Stimulated activated naive CD4-positive, alpha-beta T cell treated with Interleukin-2 at 50 U/mL for 16 hours (primary cell): ENCODE data around the gene WWOX.
A peak's percentile ranks its signal among the peaks of the same experiment; 100 is the strongest.
"Not testable (repeated sequence)": the region's sequence is repeated elsewhere in the genome, so short reads cannot be mapped to it uniquely, and the experiment has no call there.

ENCODE experiments used
- DNase-seq: peaks from one replicate; lab custom pipeline; 2025; lab: John Stamatoyannopoulos, UW

Gene WWOX

DNA sequence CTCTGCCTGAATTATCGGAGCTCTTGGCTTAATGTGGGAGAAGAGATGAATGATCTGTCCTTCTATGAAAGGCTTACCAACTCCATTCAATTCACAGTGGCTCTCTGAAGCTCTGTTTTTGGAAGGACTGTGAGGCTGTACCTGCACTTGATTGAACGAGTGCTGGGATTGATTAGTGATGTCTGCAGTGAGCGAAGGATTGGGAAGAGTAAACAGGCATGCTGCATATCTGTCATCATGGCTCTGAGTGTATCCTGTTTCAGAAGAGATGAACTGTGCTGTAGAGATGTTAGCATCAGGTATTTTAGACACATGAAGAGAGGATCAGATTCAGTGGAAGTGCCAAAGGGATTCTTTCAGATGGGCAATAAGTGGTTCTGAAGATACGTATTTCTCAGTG lies 937.1 kb downstream of the WWOX start:
- DNase-seq = no peak

DNA sequence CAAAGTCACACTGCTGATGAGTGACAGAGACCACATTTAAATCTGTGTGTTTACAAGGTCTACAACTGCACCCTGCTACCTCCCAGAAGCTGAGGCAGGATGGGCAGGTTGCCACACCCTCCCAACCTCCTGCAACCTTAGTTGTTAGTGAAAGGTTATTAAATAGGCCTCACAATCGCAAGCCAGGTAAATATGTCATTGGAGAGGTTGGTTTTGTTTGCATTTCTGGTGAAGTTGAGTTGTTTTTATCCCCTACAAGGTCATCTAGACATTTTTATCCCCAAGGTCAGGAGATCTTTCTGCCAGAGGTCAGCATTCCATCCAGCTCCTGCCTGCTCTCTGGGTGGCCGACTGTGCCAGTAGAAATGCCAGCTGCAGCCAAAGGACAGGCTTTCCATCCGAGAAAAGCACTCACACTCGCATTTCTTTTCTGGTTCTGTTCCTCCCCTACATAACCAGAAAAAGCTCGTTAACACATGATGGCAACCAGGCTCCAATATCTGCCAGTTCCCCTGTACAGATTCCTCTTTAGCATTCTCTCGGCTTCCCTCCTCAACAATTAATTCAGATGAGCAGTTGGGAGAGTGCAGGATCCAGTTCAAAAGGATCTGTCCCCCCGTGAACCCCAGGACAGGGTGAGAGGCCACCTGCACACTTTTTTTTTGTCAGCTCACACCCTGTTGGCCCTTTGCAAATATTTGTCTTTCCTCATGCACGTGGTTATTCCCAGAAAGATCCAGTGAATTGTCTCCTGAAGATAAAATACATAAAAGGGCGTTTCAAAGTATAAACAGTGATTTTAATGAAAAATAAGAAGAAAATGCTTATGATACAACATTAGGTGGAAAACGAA lies 938.3 kb downstream of the WWOX start:
- no peak for DNase-seq

DNA sequence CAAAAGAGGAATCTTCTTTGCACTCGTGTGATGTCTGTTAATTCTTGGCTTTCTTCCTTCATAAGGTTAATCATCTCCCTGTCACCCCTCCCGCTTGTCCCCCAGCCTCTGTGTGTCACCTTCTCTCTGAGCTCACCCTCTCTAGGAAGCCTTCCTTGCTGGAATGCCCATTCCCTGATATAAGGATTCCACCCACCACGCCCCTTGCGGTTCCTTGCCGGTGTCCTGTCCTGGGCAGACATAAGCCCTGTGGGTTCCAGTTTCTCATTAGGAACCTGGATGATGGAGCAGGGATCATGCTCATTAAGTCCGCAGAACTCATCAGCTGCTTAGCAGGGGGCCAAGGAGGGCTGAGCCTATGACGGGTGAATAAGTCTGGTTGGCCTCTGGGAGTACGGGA lies 941.8 kb downstream of the WWOX start:
- no peak for DNase-seq

DNA sequence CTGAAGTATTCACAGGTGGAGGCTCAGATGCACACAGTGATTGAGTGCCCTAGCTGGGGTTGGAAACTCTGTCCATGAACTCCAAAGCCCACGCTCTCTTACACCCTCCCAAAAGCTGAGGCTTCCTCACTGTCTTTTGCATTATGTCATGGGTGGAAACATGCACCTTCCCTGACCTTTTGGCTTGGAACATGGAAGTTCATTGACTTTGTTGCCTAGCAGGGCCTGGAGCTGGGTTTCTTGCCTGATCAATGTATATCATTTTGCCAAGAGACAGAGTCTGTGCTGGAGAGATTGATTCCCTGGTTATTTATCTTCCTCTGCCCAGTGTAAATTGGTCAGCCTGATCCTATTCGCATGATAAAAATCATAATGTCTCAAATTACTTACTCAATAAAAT lies 942.7 kb downstream of the WWOX start:
- DNase-seq = no peak

DNA sequence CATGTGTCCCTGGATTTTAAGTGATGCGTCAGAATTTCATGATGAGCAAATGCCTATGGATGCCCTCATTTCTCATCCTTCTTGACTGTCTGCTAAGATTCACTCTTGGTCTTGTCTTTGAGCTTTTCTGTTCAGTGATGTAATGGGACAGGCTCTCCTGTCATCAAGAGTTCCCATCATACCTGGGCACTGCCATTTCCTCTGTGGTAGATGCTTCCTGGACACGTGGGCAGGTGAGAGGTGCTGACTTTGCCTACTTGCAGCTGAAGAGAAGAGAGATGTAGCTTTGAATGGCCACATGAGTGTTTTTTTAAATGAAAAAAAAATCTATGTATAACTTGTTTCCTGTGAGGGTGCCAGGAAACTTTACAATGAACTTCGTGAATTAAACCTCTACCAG lies 943.4 kb downstream of the WWOX start:
- peak; percentile 41 for DNase-seq

DNA sequence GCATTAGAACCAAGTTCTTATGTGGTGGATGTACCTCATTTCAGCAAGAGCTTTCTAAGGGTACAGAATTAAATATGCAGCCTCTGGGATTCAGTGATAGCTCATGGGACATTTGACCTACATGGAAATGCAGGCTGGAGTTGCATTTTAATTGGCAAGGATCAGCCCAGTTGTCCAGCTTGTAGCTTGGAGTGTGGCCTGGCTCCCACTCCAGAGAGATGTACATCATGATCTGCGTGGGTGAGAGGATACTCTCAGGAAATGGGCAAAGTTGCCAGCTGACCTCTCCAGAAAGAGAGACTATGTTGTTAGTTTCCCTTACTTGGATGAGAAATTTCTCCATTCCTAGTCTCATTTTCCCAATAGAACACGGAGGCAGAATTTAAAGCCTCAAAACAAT lies 945.7 kb downstream of the WWOX start:
- DNase-seq = no peak

DNA sequence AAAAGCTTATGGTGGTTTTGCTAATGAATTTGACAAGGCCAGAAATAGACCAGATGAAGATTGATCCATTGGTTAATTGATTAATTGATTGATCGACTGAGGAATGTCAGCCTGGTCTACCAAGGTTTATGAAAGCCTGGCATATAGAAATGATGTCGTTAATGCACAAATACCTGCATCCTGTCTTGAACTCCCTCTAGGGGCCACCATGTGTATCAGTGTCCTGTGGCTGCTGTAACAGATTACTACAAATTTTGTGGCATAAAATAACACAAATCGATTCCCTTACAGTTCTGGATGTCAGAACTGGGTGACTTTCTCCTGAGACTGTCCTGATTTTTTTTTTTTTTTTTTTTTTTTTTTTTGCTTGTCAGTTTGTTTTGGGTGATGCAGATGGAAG lies 947.9 kb downstream of the WWOX start:
- DNase-seq = no peak

DNA sequence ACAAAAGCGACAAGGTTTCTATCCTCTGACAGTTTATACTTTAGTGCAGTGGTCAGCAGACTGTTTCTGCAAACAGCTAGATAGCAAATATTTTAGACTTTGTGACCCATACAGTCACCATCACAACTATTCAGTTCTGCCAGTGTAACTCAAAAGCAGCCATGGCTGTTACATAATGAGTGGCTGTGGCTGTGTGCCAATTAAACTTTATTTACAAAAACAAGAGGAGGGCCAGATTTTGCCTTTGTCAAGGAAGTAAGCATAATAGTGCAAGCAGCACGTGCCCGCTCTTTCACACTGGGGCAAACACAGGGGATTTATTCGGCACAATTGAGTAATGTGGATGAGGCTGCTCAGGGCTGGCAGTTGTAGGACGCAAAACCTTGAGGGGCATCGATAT lies 949.6 kb downstream of the WWOX start:
- DNase-seq = no peak

DNA sequence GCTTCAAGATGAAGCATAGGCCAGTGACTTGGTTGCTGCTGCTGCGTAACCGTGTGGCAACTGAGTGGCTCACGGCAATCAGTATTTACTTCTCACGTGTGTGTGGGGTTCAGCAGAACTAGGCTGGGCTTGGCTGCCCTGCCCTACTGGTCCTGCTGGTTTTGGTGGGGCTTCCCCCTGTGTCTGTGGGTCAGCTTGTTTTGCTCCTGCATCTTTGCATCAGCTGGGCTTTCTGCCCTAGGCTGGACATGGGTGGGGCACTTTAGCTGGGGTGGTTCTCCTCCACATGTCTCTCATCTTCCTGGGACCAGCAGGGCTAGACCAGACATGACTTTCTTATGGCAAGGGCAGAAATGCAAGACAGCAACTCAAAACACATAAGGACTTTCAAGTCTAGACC lies 950.6 kb downstream of the WWOX start:
- no peak for DNase-seq

DNA sequence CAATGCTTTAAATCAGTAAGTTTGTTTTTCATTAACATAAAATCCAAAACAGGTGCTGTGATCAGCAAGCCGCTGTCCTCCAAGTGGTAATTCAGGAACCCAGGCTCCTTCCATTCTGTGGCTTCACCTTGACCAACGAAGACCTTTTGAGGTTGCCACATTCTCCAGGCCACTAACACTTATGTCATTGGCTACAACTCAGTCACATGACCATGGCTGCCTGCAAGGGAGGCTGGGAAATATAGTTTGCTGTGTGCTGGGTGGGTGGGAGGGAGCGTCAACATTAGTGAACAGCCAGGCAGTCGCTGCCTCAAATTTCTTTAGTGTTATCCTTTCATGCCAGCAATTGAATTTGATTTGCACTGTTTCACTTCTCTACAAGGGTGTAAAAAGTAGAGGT lies 951.9 kb downstream of the WWOX start:
- DNase-seq = no peak

DNA sequence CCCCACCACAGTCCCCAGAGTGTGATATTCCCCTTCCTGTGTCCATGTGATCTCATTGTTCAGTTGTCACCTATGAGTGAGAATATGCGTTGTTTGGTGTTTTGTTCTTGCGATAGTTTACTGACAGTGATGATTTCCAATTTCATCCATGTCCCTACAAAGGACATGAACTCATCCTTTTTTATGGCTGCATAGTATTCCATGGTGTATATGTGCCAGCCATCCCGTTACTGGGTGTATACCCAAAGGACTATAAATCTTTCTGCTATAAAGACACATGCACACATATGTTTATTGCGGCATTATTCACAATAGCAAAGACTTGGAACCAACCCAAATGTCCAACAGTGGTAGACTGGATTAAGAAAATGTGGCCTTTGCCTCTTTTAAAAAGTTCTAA lies 952.7 kb downstream of the WWOX start:
- not testable (repeated sequence) for DNase-seq

DNA sequence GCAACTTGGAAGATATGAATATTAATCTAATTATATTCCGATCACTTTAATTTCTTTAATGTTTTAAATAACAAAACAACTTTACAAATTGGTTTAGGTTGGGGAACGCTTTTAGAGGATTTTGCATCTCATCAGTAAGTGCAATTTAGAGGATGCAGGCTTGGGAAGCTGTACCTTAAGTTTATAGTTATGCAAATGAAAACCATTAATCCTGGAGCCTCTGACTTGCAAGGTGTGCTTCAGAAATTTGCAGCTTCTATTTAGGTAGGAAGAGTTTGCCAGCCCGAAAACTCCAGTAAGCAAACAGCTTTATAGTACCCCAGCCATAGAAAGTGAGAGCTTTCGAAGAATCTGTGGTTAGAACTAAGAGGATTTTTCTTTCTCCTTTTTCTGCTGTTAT lies 954.1 kb downstream of the WWOX start:
- DNase-seq = no peak

DNA sequence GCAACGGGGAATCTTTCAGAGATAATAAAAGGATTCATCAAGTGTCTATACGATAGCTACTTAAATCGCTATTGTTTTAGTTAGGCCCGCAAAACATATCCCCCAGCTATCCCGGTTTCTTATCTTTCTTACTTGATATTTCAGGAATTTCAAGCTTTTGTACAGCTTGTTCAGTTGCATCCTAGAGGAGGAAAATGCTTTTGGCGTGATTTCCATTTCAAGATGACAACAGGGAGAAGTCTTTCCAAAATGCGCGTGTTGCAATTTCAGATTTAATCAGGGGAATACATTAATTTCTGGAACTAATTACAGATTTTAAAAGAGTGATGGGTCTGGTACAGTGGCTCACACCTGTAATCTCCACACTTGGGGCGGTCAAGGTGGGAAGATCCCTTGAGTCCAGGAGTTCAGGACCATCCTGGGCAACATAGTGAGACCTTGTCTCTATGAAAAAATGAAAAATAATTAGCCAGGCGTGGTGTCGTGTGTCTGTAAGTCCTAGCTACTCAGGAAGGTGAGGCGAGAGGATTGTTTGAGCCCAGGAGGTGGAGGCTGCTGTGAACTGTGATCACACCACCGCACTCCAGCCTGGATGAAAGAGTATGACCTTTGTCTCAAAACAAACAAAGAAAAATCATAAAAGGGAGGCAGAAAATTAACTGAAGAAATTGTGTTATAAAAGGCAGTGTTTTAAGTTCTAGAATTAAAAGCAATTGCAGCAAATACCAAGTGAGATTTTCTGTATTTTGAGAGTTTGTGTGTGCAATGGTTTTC lies 954.9 kb downstream of the WWOX start:
- DNase-seq = no peak

DNA sequence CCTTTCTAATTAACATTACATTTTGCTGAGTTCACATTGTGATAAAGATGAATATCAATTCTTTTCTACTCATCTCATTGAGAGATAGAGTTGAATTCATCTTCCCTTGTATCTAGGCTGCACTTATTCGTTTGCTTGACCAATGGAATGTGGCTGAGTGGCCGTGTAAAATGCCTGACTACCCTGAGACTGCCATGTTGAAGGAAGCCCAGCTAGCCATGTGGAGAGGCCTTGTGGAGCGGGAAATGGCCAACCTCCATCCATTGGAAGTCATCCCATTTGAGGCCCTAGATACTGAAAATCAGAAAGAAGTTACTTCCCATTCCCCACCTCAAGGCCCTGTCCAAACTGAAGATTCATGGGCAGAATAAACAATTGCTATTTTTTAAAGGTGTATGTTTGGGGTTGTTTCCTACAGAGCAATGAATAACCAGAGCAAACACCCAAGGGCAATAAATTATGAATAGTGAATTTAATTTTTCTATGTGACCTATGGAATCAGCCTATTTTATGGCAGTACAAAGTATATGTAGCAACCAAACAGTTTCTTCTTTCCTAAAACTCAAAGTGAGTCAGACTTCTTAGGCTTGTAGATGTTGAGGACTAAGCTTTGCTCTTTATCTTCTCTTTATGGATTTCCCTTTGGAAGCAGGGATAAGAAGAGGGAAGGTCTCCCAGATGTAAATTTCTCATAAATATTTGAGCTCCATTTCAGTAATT lies 956.0 kb downstream of the WWOX start:
- no peak for DNase-seq

DNA sequence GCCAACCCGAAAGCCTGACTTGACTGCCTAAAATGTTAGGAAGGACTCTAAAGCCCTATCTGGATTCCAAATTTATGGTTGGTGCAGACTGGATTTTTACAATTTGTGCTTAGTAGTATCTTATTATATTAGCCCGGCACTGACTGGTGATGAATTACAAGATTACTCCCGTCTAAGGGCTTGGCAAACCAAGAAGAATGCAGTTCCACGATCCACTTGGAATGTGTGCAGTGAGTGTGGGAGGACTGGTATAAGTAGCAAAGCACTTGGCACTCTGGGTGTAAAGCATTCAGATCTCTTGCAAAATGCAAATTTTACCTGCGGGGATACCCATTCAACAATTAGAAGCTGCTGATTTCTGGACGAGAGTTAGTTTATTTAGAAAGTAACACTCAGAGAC lies 961.7 kb downstream of the WWOX start:
- DNase-seq = no peak

DNA sequence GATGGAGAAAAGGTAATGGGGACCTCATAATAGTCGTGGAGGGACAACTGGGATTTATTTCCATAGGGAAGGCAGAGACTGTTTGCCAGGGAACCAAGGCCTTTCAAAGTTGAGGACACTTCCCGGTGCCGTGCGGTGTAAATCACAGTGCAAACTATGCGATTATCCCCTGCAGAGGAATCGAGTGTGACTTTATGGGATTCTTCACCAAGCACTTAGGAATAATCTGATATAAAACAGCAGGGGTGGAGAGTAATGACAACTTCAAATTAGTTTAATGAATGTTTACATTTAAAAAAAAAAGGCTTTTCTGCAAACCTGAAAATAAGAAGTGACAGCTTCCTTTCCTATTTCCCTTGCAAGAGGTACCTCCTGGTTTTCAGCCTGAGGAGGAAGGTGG lies 962.9 kb downstream of the WWOX start:
- DNase-seq = no peak

DNA sequence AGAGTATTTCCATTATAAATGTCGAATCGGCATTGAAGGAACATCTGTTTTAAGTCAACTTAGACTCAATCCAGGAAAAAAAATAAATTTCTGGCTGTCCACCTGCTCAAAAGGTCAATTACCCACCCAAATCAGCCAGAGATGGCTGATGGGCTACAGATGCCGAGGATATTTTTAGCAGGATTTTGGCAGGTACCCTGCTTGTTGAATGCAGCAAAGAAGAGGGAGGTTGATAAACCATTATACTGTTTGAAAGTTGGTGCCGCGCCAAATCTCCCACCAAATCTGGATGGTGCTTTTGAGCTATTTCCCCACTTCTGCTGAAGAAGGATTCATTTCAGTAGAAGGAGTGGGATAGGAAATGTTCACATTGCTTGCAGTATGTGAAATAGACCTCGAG lies 963.4 kb downstream of the WWOX start:
- DNase-seq = no peak

DNA sequence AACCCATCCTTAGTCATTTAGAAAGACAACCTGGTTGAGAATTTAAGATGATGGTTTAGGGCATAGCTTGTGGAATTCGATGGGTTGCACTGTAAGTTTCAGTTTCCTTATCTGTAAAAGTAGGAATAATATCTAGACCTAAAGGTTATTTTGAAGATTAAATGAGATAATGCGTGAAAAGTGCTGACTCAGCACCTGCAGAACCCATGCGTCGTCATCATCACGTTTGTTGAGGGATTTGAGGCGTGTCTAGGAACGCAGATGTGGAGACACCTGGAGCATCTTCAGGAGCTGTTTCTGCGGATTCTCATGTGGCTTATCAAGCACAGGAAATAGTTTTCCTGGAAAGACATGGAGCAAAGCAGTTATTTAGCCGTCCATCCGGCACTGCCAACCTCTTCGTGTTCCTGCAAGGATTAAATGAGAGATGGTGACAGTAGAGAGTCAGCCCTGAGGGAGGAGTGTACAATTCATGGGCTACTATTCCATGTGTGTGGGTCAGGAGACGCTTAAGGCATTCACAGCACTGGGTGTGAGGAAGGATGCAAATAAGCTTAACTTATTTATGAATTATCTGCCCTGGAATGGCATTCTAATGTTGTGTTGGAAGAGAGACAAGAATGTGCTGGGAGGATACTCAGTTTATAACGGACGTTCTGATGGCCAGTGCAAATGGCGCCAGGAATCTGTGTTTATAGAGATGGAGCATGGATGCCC lies 965.0 kb downstream of the WWOX start:
- no peak for DNase-seq

DNA sequence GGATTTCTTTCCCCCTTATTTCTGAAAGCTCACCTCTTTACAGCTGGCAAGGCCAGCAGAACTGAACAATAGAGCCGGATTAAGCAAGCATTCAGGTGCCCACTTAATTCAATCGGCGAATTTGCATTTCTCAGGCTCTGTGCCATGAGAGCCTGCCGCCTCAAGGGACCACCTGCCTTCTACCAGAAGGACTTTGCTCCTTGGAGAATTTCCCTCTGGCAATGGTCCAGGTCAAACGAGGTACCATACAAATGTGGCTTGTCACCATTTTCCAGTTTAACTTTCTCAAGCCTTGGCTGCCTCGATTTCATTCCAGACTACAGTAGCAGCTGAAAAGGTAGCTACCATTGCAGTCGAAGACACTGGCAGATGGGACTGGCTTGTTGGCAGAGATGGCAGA lies 967.1 kb downstream of the WWOX start:
- no peak for DNase-seq

DNA sequence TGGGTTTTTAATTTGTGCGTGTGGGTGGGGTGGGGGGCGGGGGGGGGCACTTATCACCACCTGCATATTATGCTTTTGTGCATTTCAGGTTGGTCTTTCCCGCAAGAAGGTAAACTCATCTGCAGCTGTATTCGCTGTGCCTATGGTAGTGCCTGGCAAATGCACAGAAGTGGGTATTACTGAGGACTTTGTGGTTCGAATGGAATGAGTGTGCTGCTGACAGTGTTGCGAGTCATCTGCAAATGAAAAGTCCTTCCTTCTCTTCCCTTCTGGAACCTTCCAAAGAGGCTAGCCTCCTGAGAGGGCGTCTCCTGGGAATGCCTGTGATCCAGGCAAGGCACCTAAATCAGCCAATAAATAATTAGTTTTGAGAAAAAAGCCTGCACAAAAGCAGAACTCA lies 968.1 kb downstream of the WWOX start:
- no peak for DNase-seq

DNA sequence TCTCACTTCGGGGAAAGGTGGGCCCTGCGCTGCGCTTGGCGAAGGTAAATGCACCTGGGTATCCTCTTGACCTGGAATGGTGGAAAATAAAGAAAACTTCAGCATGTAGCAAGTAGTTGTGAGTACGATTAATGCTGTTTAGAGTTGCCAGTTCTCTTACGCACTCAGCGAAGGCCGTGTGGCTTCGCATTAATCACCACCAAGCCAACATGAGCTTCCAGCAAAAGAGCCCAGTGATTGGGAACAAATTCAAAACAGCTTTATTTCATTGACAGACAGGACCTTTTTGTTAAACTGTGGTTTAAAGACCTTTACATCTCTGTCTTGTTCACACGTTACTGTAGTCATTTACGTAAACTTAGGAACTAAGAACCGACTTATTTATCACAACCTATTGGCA lies 969.7 kb downstream of the WWOX start:
- no peak for DNase-seq

DNA sequence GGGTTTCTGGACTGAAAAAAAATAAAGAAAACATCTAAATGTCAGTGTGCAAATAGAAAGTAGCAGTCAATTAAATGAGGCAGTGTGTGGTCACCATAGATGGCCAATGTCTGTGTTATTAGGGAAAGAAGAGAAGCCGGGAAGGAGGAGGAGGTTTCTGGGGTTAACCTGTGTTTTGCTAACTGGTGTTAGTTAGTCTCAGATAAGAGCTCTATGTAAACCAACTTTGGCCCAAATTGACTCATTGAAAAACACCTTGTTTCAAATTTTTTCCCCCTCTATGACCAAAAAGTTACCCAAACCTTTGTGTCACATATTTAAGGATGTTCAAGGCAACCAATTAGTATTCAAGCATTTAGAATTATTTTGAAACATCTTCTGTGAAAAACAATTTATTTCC lies 970.2 kb downstream of the WWOX start:
- DNase-seq = no peak
